Measurements from ENCODE around the gene PDE11A.

Gene PDE11A

DNA sequence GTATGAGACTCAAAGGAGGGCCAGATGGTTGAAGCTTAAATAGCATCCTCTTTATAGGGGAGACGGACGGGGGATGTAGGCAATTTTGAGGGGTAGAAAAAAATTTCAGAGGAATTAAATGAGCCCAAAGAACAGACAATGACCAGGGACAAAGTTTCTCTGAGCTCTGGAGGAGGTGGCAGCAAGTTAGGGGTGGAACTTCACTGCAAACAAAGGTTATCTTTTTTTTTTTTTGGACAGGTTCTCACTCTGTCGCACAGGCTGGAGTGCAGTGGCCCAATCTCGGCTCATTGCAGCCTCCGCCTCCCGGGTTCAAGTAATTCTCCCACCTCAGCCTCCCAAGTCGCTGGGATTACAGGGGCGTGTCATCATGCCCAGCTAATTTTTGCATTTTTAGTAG is 195.6 kb downstream of the PDE11A start:
- no peak overlapping the region for H3K4me3 ChIP-seq (ENCODE audit: control insufficient read depth, low read depth, low read length)
- no peak for DNase-seq (ENCODE audit: low read depth)
- no peak for TF ChIP-seq CTCF (IDR thresholded peaks at IDR 0.05; ENCODE audit: control insufficient read depth, insufficient read depth, low read depth, low read length, missing control alignments)

DNA sequence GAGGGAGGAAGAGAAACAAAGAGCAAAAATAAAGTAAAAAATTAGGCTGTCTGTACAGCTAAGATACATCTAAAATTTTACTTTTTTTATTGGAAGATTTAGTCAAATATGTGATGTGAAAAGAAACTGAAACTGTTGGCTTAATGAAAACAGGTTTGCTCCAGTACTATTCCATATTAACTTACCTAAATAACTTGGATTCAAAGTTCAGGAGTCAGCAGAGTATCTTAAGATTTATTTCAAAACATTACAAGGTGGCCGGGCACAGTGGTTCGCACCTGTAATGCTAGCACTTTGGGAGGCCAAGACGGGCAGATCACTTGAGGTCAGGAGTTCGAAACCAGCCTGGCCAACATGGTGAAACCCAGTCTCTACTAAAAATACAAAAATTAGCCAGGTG is 197.9 kb downstream of the PDE11A start:
- TF ChIP-seq CTCF (IDR thresholded peaks at IDR 0.05; ENCODE audit: control insufficient read depth, insufficient read depth, low read depth, low read length, missing control alignments): no peak
- no peak for DNase-seq (ENCODE audit: low read depth)
- no peak overlapping the region for H3K4me3 ChIP-seq (ENCODE audit: control insufficient read depth, low read depth, low read length)

GRCh38 chr2:177873915-177874314 is 198.7 kb downstream of the PDE11A start:
- TF ChIP-seq CTCF (IDR thresholded peaks at IDR 0.05; ENCODE audit: control insufficient read depth, insufficient read depth, low read depth, low read length, missing control alignments): no peak
- H3K4me3 ChIP-seq (ENCODE audit: control insufficient read depth, low read depth, low read length): no peak overlapping the region

DNA sequence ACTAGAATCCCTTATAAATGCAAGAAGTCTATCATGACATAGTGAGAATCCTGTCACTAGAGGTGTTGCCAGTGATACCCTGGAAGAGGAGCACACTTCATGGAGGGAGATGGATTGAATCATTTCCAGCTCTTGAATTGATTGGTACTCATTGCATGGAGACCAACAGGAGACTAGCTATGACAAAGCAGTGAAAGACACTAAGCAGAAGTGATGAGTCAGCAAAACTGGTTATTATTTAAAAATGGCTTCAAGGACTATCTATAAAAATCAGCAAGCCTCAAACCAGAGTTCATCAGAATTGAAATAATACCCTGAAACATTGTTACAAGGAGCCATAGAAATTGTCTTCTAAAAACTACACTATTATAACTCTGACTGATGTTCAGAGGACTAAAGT is 200.3 kb downstream of the PDE11A start:
- DNase-seq (ENCODE audit: low read depth): no peak
- TF ChIP-seq CTCF (IDR thresholded peaks at IDR 0.05; ENCODE audit: control insufficient read depth, insufficient read depth, low read depth, low read length, missing control alignments): no peak
- no peak overlapping the region for H3K4me3 ChIP-seq (ENCODE audit: control insufficient read depth, low read depth, low read length)

More at GRCh38 chr2:177873915-177874314, 198.7 kb downstream of the PDE11A start:
- no peak for DNase-seq (ENCODE audit: low read depth)

DNA sequence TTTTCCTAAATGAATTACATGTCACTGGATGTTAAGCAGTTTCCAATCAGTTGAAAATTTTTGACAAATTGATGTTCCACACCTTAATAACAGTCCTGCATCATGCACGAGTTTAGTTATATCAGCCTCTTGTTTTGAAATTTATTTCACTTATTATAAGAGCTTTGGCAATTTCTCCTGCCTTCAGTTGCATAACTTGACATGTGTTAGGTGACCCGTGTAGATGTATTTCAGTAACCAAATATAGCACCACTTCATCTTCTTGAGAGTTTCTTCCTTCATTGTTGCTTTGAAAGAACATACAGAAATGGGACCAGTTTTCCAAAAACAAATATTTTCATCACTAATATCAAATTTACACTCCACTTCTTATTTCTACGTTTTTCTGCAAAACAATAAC is 202.7 kb downstream of the PDE11A start:
- H3K4me3 ChIP-seq (ENCODE audit: control insufficient read depth, low read depth, low read length): no peak overlapping the region
- DNase-seq (ENCODE audit: low read depth): no peak
- TF ChIP-seq CTCF (IDR thresholded peaks at IDR 0.05; ENCODE audit: control insufficient read depth, insufficient read depth, low read depth, low read length, missing control alignments): no peak

DNA sequence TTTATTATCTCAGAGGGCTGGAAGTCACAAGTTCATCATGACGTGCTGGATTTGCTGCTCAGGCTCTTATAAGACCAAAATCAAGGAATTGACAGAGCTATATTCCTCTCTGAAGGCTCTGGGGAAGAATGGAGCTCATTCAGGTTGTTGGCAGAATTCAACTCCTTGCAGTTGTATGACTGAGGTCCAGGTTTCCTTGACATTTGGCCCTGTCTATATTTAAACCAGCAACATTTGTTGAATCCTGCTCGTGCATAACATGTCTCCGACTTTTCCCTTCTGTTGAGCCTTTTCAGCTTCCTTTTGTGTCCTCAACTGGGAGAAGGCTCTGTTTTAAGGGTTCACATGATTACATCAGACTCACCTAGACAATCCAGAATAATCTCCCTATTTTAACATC is 203.4 kb downstream of the PDE11A start:
- TF ChIP-seq CTCF (IDR thresholded peaks at IDR 0.05; ENCODE audit: control insufficient read depth, insufficient read depth, low read depth, low read length, missing control alignments): no peak
- no peak for DNase-seq (ENCODE audit: low read depth)
- no peak overlapping the region for H3K4me3 ChIP-seq (ENCODE audit: control insufficient read depth, low read depth, low read length)

- no peak for TF ChIP-seq CTCF (IDR thresholded peaks at IDR 0.05; ENCODE audit: control insufficient read depth, insufficient read depth, low read depth, low read length, missing control alignments)
- DNase-seq (ENCODE audit: low read depth): no peak
- no peak overlapping the region for H3K4me3 ChIP-seq (ENCODE audit: control insufficient read depth, low read depth, low read length)
Observed at GRCh38 chr2:177868806-177869205, 203.8 kb downstream of the PDE11A start.

Data from AG09309 (cell line).